ENCODE measurements around the gene GALK2. TPM values are rescaled to one million over a fixed set of nuclear protein-coding genes. Genes with fewer than 3 reads are reported as not detected.

Gene GALK2
- total RNA-seq, 4 donors from 2014 or later: 14.7 to 37.1 (median 24.0) TPM

DNA sequence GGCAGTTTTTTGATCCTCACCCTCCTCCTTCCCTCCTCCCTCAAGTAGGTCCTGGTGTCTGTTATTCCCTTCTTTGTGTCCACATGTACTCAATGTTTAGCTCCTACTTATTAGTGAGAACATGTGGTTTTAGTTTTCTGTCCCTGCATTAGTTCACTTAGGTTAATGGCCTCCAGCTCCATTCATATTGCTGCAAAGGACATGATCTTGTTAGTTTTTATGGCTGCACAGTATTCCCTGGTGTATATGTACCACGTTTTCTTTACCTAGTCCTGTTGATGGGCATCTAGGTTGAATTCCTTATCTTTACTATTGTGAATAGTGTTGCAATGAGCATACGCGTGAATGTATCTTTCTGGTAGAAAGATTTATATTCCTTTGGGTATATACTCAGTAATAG is 191.3 kb downstream of the GALK2 start:
- TF ChIP-seq, protein P1, sequence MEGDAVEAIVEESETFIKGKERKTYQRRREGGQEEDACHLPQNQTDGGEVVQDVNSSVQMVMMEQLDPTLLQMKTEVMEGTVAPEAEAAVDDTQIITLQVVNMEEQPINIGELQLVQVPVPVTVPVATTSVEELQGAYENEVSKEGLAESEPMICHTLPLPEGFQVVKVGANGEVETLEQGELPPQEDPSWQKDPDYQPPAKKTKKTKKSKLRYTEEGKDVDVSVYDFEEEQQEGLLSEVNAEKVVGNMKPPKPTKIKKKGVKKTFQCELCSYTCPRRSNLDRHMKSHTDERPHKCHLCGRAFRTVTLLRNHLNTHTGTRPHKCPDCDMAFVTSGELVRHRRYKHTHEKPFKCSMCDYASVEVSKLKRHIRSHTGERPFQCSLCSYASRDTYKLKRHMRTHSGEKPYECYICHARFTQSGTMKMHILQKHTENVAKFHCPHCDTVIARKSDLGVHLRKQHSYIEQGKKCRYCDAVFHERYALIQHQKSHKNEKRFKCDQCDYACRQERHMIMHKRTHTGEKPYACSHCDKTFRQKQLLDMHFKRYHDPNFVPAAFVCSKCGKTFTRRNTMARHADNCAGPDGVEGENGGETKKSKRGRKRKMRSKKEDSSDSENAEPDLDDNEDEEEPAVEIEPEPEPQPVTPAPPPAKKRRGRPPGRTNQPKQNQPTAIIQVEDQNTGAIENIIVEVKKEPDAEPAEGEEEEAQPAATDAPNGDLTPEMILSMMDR (IDR thresholded peaks at IDR 0.05; ENCODE audit: low read depth): no peak

GRCh38 chr15:49366496-49366895 is 196.4 kb downstream of the GALK2 start:
- TF ChIP-seq, protein P1 (IDR thresholded peaks at IDR 0.05; ENCODE audit: low read depth): no peak

- TF ChIP-seq, protein P1 (IDR thresholded peaks at IDR 0.05; ENCODE audit: low read depth): no peak
These were observed 200.7 kb downstream of the GALK2 start for GRCh38 chr15:49370782-49371181.

GRCh38 chr15:49372366-49372765 is 202.3 kb downstream of the GALK2 start:
- TF ChIP-seq, protein P1 (IDR thresholded peaks at IDR 0.05; ENCODE audit: low read depth): no peak

GRCh38 chr15:49379996-49380395 is 209.9 kb downstream of the GALK2 start:
- TF ChIP-seq, protein P1 (IDR thresholded peaks at IDR 0.05; ENCODE audit: low read depth): no peak

- TF ChIP-seq, protein P1 (IDR thresholded peaks at IDR 0.05; ENCODE audit: low read depth): no peak
These were observed 210.9 kb downstream of the GALK2 start for GRCh38 chr15:49380912-49381311.

Small RNAs within 50 kb of the gene (small RNA-seq; reads per million reads assigned to genes)
- gene MIR4716 (not detected), gene RF00019 (0.49 reads per million), gene RN7SL307P (not detected)

Other genes with a start within 250 kb of the GALK2 start
- gene SHC4, start 206.3 kb upstream of the GALK2 start, total RNA-seq: under 1 TPM in 2 of 4 donors, not detected in 2; 0.38 to 0.85 TPM
- 10 to 100 TPM; 54.1 to 96.9 (median 64.9) TPM for gene SECISBP2L, start 123.8 kb upstream of the GALK2 start, total RNA-seq
- gene COPS2, start 14.6 kb upstream of the GALK2 start, total RNA-seq: 100 to 1,000 TPM in 2 of 4 donors, 10 to 100 TPM in 2; 85.0 to 108 (median 96.9) TPM

Data from subcutaneous adipose tissue (tissue), 4 donors.